Ectodermal cell (in vitro differentiated cells): ENCODE results near the gene POLA2.
"Not testable (repeated sequence)": the region's sequence is repeated elsewhere in the genome, so short reads cannot be mapped to it uniquely, and the experiment has no call there.

ENCODE experiments used
- H3K27ac ChIP-seq: 2 replicates; pipeline ENCODE4 v1.7.0; 2013; ENCODE audit warnings: mild to moderate bottlenecking, low read depth, low read length; ENCODE audit not compliant: insufficient read depth, poor library complexity, severe bottlenecking
- H3K27me3 ChIP-seq: 2 replicates; pipeline ENCODE4 v1.7.0; 2013; ENCODE audit warnings: mild to moderate bottlenecking, low read length; ENCODE audit not compliant: insufficient read depth, control insufficient read depth, poor library complexity, severe bottlenecking
- H3K36me3 ChIP-seq: one replicate; pipeline ENCODE4 v1.7.0; 2013; ENCODE audit warnings: low read length; ENCODE audit not compliant: control insufficient read depth, insufficient read depth
- H3K4me1 ChIP-seq: one replicate; pipeline ENCODE4 v1.7.0; 2013; ENCODE audit warnings: low read length; ENCODE audit not compliant: control insufficient read depth, insufficient read depth
- H3K4me3 ChIP-seq: 2 replicates; pipeline ENCODE4 v1.7.0; 2013; ENCODE audit warnings: low read depth, low read length, control low read depth; ENCODE audit not compliant: insufficient read depth
- H3K9me3 ChIP-seq: 2 replicates; pipeline ENCODE4 v1.7.0; 2013; ENCODE audit warnings: mild to moderate bottlenecking, low read length, moderate library complexity; ENCODE audit not compliant: control insufficient read depth
- WGBS, 2 experiments: methylation state at CpG; one replicate each; pipeline ENCODE4 v1.1.7; 2013; ENCODE audit warnings: missing lambda C conversion rate in 2 of 2; 5-methylcytosine and 5-hydroxymethylcytosine counted together

Gene POLA2

DNA sequence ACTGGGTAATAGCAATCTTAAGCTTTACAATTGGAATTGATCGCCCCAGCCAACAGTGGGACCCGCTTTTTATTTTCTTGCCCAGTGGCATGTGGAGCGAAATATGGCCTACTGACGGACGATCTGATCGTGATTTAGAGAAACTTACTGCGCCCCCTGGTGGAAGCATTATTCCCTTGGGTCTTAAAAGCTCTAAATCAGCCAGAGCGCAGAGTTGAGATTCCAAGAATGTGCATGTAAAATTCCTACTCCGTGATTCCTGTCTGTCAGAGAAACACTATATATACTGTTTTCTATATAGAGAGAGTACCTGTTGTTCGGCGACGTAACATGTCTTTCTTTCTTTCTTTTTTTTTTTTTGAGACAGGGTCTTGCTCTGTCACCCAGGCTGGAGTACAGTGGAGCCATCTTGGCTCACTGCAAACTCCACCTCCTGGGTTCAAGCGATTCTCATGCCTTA, 68.2 kb downstream of the POLA2 start:
- Histone ChIP-seq H3K27ac (no peak overlapping the region), H3K36me3 (no peaks in the 10 kb centered on the region), H3K4me1 (peaks cover under 1% of the 10 kb centered on the region), H3K4me3 (no peak overlapping the region), H3K9me3 (no peaks in the 10 kb centered on the region), H3K27me3 (no peaks in the 10 kb centered on the region)
- WGBS, 2 experiments = 23 to 32% methylated on average over 12 to 13 of the region's 13 CpGs

DNA sequence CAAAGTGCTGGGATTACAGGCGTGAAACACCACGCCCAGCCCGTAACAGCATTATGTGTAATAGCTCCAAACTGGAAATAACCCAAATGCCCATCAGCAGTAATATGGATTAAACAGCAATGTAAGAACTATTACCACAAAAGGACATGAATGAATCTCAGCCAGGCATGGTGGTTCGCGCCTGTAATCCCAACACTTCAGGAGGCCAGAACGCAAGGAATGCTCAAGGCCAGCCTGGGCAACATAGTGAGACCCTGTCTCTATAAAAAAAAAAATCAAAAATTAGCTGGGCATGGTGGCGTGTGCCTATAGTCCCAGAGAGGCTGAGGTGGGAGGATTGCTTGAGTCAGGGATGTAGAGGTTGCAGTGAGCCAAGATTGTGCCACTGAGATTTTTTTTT, 68.8 kb downstream of the POLA2 start:
- no peak overlapping the region for H3K4me3 ChIP-seq
- H3K4me1 ChIP-seq = peaks cover 6% of the 10 kb centered on the region
- H3K27ac ChIP-seq = no peak overlapping the region
- H3K27me3 ChIP-seq = no peaks in the 10 kb centered on the region
- 91 to 95% methylated on average over 7 of the region's 7 CpGs for WGBS, 2 experiments
- H3K9me3 ChIP-seq = no peaks in the 10 kb centered on the region
- no peaks in the 10 kb centered on the region for H3K36me3 ChIP-seq

- H3K27ac ChIP-seq, H3K4me1 ChIP-seq, H3K4me3 ChIP-seq, H3K36me3 ChIP-seq, H3K9me3 ChIP-seq, H3K27me3 ChIP-seq: not testable (repeated sequence)
- WGBS, 2 experiments = 90 to 95% methylated on average over 9 of the region's 9 CpGs
Observed at GRCh38 chr11:65332591-65332990, 70.8 kb downstream of the POLA2 start.

- peak overlapping the region; percentile 96 for H3K4me3 ChIP-seq
- H3K27me3 ChIP-seq = no peaks in the 10 kb centered on the region
- H3K9me3 ChIP-seq = no peaks in the 10 kb centered on the region
- no peak overlapping the region for H3K27ac ChIP-seq
- 8 to 14% methylated on average over 5 of the region's 5 CpGs for WGBS, 2 experiments
- H3K4me1 ChIP-seq = peaks cover 7% of the 10 kb centered on the region
- no peaks in the 10 kb centered on the region for H3K36me3 ChIP-seq
Observed at GRCh38 chr11:65334696-65335295, 73.0 kb downstream of the POLA2 start.

DNA sequence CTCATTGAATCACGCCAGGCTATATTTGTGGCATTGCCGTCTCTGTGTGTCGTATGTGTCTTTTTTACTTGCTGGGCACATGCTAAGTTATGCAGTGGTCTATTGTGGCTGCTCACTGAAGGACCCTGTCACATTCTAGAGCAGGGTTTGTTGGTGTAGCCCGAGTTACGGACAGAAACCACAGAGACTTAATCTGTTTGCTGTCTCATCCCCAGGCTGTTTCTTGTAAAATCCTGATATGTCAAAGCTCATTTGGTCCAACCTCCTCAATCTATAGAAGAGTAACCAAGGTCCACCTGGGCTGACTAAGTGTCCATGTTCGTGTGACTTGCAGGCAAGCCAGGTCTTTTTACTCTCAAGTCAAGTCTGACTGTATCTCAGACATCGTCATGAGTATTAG, 76.9 kb downstream of the POLA2 start:
- Histone ChIP-seq H3K27me3 (no peaks in the 10 kb centered on the region), H3K9me3 (no peaks in the 10 kb centered on the region), H3K27ac (no peak overlapping the region), H3K4me1 (peaks cover 7% of the 10 kb centered on the region), H3K36me3 (peaks cover 29% of the 10 kb centered on the region), H3K4me3 (no peak overlapping the region)
- WGBS, 2 experiments = 94 to 96% methylated on average over 7 of the region's 7 CpGs

DNA sequence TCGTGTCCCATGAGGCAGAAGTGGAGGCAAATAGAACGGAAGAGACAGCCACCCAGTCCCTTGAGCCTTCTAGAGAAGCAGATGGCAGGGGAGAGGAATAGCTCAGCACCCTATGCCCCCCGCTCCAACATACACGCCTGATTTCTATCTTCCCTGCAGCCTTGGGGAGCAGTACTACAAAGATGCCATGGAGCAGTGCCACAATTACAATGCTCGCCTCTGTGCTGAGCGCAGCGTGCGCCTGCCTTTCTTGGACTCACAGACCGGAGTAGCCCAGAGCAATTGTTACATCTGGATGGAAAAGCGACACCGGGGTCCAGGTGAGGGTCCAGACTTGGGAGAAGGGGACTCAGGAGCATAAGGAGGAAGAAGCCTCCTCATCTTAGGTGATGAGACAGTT, 78.5 kb downstream of the POLA2 start:
- Histone ChIP-seq H3K9me3 (no peaks in the 10 kb centered on the region), H3K4me3 (no peak overlapping the region), H3K4me1 (peaks cover 4% of the 10 kb centered on the region), H3K36me3 (peaks cover 43% of the 10 kb centered on the region), H3K27ac (no peak overlapping the region), H3K27me3 (no peaks in the 10 kb centered on the region)
- 96 to 98% methylated on average over 11 of the region's 11 CpGs for WGBS, 2 experiments

DNA sequence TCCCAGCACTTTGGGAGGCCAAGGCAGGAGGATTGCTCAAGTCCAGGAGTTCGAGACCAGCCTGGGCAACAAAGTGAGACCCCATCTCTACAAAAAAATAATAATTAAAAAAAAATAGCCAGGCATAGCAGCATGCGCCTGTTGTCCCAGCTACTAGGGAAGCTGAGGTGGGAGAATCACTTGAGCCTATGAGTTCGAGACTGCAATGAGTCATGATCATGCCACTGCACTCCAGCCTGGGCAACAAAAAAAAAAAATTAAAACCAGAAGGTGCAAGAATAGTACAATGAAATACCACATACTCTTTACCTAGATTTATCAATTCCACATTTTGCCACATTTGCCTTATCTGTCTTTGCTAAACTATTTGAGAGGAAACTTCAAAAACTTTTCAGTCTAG, 80.1 kb downstream of the POLA2 start:
- no peaks in the 10 kb centered on the region for H3K4me1 ChIP-seq
- H3K27ac ChIP-seq = no peak overlapping the region
- no peaks in the 10 kb centered on the region for H3K9me3 ChIP-seq
- peaks cover 59% of the 10 kb centered on the region for H3K36me3 ChIP-seq
- no peak overlapping the region for H3K4me3 ChIP-seq
- WGBS, 2 experiments = 91 to 93% methylated on average over 3 of the region's 3 CpGs
- no peaks in the 10 kb centered on the region for H3K27me3 ChIP-seq
